Endothelial cell of umbilical vein (primary cell): Measurements from ENCODE around the gene CNOT11. TPM values are rescaled to one million over a fixed set of nuclear protein-coding genes. Genes with fewer than 3 reads are reported as not detected.
"Not testable (repeated sequence)": the region's sequence is repeated elsewhere in the genome, so short reads cannot be mapped to it uniquely, and the experiment has no call there.

Experiments
- BruUV-seq: library from RNA; stranded (reverse); fragments of 400-500 nt; replicated peaks from 2 replicates; lab custom pipeline; 2021; lab: Mats Ljungman, UMichigan
- CTCF ChIA-PET: fragments of 300-600, 350-600 bp; sonication (Branson Sonifier 250); formaldehyde crosslinking; loops from one replicate; lab custom pipeline; 2021; ENCODE audit warnings: antibody characterized with exemption, inconsistent platforms; lab: Charles Lee
- POLR2A ChIA-PET: fragments of 300-600, 350-600 bp; sonication (Branson Sonifier 250); formaldehyde crosslinking; loops from one replicate; lab custom pipeline; 2021; ENCODE audit warnings: antibody characterized with exemption, inconsistent platforms; lab: Charles Lee
- DNase-seq: peaks from one replicate; pipeline ENCODE4 v3.0.0-alpha.2; 2011; ENCODE audit warnings: low read depth, low spot score
- FAIRE-seq: peaks from 2 replicates; lab custom pipeline; 2011; peaks lifted over from hg19 to GRCh38; lab: Jason Lieb, UNC
- H2AFZ ChIP-seq: 2 replicates; pipeline ENCODE4 v1.6.0; 2012; ENCODE audit warnings: low read depth, low read length, control low read depth, inconsistent platforms
- H3K27ac ChIP-seq: 2 replicates; pipeline ENCODE4 v1.5.1; 2011; ENCODE audit warnings: low read depth, mild to moderate bottlenecking, control low read depth, low read length, moderate library complexity; ENCODE audit not compliant: insufficient read depth
- H3K27me3 ChIP-seq, 2 experiments: 2 replicates each; pipeline versions ENCODE4 v1.6.0 to v1.6.1; 2011; ENCODE audit warnings: low read length in 2 of 2, mixed read lengths in 1 of 2; ENCODE audit not compliant: control insufficient read depth in 2 of 2, insufficient read depth in 2 of 2
- H3K36me3 ChIP-seq, 2 experiments: 2 replicates in 1 of 2; 3 replicates in 1 of 2; pipeline ENCODE4 v1.5.1; 2011; ENCODE audit warnings: low read length in 2 of 2, mild to moderate bottlenecking in 1 of 2, moderate library complexity in 1 of 2; ENCODE audit not compliant: control insufficient read depth in 2 of 2, insufficient read depth in 2 of 2; ENCODE audit errors: extremely low read depth in 1 of 2
- H3K4me1 ChIP-seq: 3 replicates; pipeline ENCODE4 v1.5.1; 2011; ENCODE audit warnings: mild to moderate bottlenecking, low read length; ENCODE audit not compliant: control insufficient read depth, insufficient read depth; ENCODE audit errors: extremely low read depth
- H3K4me2 ChIP-seq: 2 replicates; pipeline ENCODE4 v1.6.1; 2011; ENCODE audit warnings: low read length, control low read depth, mixed read lengths; ENCODE audit not compliant: insufficient read depth
- H3K4me3 ChIP-seq, 3 experiments: fragments of 200-600 bp in 1 of 3; sonication (generic), shearing (Covaris generic) in 1 of 3; replicated peaks in 1 of 3; 2 replicates each; pipeline ENCODE4 v1.5.1; 2011 to 2016; ENCODE audit warnings: control low read depth in 3 of 3, low read length in 3 of 3, mild to moderate bottlenecking in 2 of 3, inconsistent platforms in 1 of 3, low read depth in 1 of 3, moderate library complexity in 1 of 3; ENCODE audit not compliant: insufficient read depth in 1 of 3
- H3K79me2 ChIP-seq: 2 replicates; pipeline ENCODE4 v1.6.0; 2012; ENCODE audit warnings: low read length, inconsistent platforms; ENCODE audit not compliant: control insufficient read depth, insufficient read depth
- H3K9ac ChIP-seq: replicated peaks from 2 replicates; pipeline ENCODE3; 2011; ENCODE audit warnings: low read length, control low read depth; ENCODE audit not compliant: insufficient read depth; ENCODE audit errors: extremely low read depth
- H3K9me1 ChIP-seq: replicated peaks from 3 replicates; pipeline ENCODE4 v1.6.0; 2011; ENCODE audit warnings: mild to moderate bottlenecking, low read length; ENCODE audit not compliant: control insufficient read depth, insufficient read depth; ENCODE audit errors: extremely low read depth
- H3K9me3 ChIP-seq: replicated peaks from 2 replicates; pipeline ENCODE4 v1.5.1; 2012; ENCODE audit warnings: low read length, inconsistent platforms; ENCODE audit not compliant: control insufficient read depth, insufficient read depth
- H4K20me1 ChIP-seq: replicated peaks from 2 replicates; pipeline ENCODE3; 2011; ENCODE audit warnings: mild to moderate bottlenecking, low read length; ENCODE audit not compliant: control insufficient read depth, insufficient read depth; ENCODE audit errors: extremely low read depth
- dilution Hi-C: fragments of 300-500 bp; cut with MboI; formaldehyde crosslinking; loops from one replicate; pipeline ENCODE4 v1.15.0; 2019; ENCODE audit warnings: low sequenced_read_pairs; ENCODE audit not compliant: extremely low pct_ligation_motif_present
- intact Hi-C: fragments of 100-400 bp; cut with micrococcal nuclease; formaldehyde crosslinking; loops from one replicate; pipeline ENCODE4 v1.10.0; 2022
- polyA plus RNA-seq, 4 experiments: library from polyadenylated mRNA; depleted of rRNA in 3 of 4; stranded (reverse) in 3 of 4; unstranded in 1 of 4; fragments of >200 nt; gene quantifications; 2 replicates each; pipeline versions ENCODE4 v1.2.1 to v1.2.3, GENCODE V29; 2011 to 2012; ENCODE audit warnings: missing spikeins in 1 of 4
- total RNA-seq: library from RNA; stranded (reverse); gene quantifications from 2 replicates; pipeline ENCODE4 v1.2.3, GENCODE V29; 2021

CNOT11 gene
- total and polyA plus RNA-seq, 2 donors (not counting 3 experiments of a cell fraction or from before 2014, with no cell fraction given), result 40.5 to 44.3 TPM

- H3K79me2 ChIP-seq, H2AFZ ChIP-seq, H3K27ac ChIP-seq, FAIRE-seq, H3K9me3 ChIP-seq, H3K4me2 ChIP-seq, H3K36me3 ChIP-seq, H4K20me1 ChIP-seq, H3K9ac ChIP-seq, DNase-seq, CTCF ChIA-PET, POLR2A ChIA-PET, dilution Hi-C loops, H3K9me1 ChIP-seq, H3K4me3 ChIP-seq, BruUV-seq, H3K27me3 ChIP-seq, H3K4me1 ChIP-seq: not testable (repeated sequence)
- intact Hi-C loops, result loop anchor here (10.0 kb wide), 1 partner anchor 739 kb away; no protein-coding TSS in a partner anchor
Observed at GRCh38 chr2:101245468-101245867, 7.2 kb upstream of the CNOT11 start.

GRCh38 chr2:101248756-101249155 is 3.9 kb upstream of the CNOT11 start:
- H3K36me3 ChIP-seq, H3K9ac ChIP-seq, H3K4me2 ChIP-seq, H3K4me3 ChIP-seq, H4K20me1 ChIP-seq, H2AFZ ChIP-seq, BruUV-seq, H3K4me1 ChIP-seq, H3K27ac ChIP-seq, H3K79me2 ChIP-seq, DNase-seq, H3K9me3 ChIP-seq, FAIRE-seq, POLR2A ChIA-PET, H3K27me3 ChIP-seq, dilution Hi-C loops, H3K9me1 ChIP-seq: not testable (repeated sequence)
- intact Hi-C loops, result loop anchor here (10.0 kb wide), 1 partner anchor 736 kb away; no protein-coding TSS in a partner anchor
- CTCF ChIA-PET, result interaction anchor here (1.6 to 1.7 kb wide), 2 partner anchors 8 to 44 kb away, joined by 6 to 9 read pairs; no protein-coding TSS in a partner anchor
